ENCODE results near the gene CFAP157.

CFAP157 gene

DNA sequence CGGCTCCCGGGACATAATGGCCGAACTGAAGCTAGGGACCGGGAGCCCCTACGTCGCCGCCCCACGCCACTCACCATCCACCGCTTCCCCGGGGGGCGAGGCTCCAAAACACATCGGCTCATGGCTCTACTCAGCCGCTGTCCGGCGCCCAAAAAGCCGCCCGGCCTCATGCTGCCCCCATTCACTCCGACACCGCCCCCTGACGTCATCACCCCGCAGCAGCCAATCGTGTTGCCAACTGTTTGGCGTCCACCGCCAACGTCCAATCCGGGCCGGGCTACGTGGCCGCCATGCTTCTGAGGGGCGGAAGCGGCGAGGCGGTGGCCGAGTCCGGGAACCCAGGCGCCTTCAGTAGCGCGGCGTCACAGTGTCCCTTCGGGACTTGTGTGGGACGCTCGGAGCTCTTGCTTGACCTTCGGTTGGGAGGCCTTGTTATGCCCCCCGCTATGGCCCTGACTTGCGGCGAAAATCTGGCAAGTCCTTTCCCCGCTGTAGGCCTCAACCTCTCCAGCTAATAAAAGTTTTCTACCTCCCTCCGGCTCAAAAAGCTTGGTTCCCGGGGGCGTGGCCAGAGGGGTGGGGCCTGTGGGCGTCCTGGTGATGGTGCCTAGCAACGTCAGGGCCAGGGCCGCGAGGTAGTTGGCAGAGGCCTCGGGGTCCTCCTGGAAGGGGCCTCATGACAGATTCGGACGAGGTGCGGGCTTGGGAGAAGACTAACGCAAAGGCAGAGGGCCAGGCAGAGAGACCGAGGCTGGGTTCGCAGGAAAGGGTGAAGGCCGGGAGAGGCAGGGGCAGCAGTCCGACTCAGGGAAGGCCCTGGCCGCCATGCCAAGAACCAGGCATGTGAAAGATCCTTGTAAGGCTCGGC is 8.9 kb downstream of the CFAP157 start, which contains the start of the genes PTRH1 and TTC16:
PTRH1 (minus strand) TSS at position 194 of the 868 bp plus-strand sequence; CDS start at position 170, 24 bp downstream.
TTC16 (plus strand) TSS at position 610 of the 868 bp plus-strand sequence; CDS start at position 677, 67 bp downstream.
- DNase-seq (ENCODE audit: low spot score), result peak; percentile 99

DNA sequence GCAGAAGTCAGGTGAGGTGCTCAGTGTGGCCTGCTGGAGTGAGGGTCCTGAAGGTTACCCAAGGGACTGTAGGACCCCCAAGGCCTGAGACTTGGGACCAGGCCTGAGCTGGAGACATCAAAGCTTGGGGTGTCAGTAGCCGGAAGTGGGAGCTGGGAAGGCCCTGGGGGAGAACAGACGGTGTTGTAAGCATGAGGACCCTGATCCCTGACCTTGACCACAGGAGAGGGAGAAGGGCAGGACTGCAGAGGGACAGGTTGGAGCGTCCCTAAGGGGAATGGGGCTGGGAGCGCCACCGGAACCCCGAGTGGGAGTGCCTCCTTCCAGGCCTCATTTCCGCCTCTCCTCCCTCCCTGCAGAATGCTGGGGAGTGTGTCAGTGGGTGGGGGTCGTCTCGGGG is 9.6 kb downstream of the CFAP157 start:
- no peak for DNase-seq (ENCODE audit: low spot score)

DNA sequence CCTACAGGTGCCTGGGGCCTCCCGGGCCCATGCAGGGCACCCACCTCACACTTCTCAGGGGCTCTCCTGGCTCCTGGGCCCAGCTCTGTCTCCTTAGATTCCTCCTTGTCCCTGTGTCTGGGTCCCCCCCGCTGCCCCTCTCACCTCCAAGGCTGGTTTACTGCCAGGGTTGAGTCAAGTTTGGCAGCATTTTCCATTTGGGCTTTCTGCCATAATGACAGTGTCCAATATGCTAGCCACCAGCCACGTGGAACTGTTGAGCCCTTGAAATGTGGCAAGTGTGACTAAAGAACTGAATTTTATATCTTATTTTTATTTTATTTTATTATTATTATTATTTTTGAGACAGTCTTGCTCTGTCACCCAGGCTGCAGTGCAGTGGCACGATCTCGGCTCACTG is 11.0 kb downstream of the CFAP157 start:
- no peak for DNase-seq (ENCODE audit: low spot score)

DNA sequence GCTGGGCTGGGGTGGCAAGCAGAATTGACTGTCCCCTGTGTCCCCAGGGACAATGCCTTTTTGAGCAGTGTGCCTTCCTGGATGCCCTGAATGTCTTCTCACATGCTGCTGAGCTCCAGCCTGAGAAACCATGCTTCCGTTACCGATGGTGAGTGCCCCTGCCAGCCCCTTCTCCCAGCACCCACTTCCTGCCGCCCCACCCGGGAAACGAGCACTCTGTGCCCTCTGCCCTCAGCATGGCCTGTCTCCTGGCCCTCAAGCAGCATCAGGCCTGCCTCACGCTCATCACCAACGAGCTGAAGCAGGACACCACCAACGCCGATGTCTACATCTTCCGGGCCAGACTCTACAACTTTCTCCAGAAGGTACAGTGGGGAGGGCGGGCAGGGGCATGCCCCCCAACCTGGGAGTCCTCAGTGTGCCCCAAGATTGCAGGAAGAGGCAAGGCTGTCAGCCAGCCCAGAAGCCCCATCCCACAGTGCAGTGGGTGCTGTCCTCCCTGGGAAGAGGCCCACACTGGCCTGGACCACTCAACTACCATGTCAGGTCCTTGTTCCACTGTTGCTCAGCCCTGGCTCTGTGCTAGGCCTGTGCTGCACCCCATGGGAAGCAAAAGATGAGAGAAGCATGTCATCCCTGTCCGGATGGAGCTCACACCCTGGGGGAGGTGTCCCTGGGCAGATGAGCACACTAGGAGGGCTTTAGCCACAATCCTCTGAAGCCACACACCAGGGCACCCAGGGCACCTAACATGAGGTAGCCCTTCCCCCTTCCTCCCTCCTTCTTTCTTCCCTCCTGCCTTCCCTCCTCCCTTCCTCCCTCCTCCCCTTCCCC is 13.5 kb downstream of the CFAP157 start:
- DNase-seq (ENCODE audit: low spot score), result no peak

DNA sequence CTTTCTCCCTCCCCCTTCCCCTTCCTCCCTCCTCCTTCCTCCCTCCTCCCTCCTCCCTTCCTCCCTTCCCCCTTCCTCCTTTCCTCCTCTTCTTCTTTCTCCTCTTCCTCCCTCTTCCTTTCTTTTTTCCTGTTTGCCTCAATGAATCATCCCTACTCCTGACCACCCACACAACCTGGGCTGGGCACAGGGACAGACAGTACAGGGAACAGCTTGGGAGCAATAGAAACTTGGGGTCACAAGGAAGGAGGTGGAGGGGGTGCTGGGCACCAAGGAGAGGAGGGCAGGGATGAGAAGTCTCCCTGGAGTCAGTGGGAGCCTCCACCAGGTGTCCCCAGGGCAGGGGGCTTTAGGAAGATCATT is 14.1 kb downstream of the CFAP157 start:
- DNase-seq (ENCODE audit: low spot score), result no peak

DNA sequence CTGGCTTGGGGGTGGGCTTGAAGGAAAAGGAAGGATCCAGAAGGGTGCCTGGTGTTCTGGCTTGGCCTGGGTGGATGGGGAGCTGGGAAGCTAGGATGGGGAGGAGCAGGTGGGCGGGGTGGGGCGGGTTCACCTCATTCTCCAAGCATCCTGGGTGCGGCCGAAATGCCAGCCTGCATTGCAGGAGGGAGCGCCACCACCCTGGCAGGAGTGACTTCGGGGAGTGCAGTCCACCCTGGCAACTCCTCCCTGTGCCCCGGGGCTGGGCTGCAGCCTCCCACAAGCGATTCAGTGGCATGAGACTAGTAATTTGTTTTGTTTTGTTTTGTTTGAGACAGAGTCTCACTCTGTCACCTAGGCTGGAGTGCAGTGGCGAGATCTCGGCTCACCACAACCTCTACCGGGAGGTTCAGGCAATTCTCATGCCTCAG is 14.6 kb downstream of the CFAP157 start:
- DNase-seq (ENCODE audit: low spot score), result no peak

DNA sequence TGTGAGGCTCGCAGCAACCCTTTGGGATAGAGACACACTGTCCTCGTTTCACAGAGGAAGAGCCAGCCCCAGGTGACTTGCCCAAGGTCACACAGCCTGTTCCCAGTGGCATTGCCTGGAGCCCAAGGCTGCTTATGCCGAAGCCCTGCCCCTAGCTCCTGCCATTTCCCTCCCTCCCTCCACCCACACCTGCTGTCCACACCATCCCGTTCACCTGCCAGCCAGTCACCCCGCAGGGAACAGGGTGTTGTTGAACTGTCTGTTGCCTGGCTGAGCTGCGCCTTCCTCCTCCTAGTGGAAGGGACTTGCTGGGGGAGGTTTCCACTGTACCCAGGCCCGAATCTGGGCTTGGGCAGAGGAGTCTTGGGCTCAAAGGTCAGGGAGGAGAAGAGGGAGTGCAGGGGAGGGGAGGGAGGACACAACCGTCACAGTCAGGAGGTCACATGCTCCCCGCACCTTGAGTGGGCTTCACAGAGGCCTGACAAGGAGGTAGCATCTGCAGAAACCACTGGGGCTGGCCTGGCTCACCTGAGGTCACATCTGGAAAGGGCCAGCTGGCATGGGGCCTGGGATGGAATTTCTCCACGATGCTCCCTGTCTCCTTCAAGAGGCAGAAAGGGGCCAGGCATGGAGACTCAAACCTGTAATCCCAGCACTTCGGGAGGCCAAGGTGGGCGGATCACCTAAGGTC is 15.4 kb downstream of the CFAP157 start:
- no peak for DNase-seq (ENCODE audit: low spot score)

DNA sequence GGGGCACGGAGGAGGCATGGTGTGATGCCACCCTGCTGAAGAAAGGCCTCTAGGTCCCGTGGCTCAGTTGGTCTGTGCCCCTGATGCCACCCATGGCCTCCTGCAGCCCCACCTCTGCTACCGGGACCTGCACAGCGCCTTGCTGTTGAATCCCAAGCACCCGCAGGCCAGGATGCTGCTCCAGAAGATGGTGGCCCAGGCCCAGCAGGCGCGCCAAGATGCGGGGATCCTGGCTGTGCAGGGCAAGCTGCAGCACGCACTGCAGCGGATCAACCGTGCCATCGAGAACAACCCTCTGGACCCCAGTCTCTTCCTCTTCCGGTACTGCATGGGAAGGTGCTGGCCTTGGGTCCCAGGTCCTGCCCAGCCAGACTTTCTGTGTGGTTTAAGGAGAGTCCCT is 16.2 kb downstream of the CFAP157 start:
- DNase-seq (ENCODE audit: low spot score), result no peak

DNA sequence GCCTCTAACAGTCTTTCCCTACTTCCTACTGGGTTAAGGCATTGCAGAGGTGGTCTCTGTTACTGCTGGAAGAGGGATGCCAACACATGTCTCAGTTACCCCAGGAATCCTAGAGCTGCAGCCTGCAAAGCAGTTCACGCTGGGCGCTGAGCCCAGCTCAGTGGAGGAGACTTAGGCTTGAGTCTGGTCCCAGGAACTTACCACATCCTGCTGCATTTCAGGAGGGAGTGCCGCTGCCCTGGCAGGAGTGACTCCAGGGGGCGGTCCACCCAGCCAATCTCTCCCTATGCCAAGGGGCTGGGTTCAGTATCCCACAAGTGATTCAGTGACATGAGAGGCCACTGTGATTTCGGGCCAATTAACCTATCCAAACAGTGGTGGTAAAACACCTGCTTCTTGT is 16.7 kb downstream of the CFAP157 start:
- no peak for DNase-seq (ENCODE audit: low spot score)

DNA sequence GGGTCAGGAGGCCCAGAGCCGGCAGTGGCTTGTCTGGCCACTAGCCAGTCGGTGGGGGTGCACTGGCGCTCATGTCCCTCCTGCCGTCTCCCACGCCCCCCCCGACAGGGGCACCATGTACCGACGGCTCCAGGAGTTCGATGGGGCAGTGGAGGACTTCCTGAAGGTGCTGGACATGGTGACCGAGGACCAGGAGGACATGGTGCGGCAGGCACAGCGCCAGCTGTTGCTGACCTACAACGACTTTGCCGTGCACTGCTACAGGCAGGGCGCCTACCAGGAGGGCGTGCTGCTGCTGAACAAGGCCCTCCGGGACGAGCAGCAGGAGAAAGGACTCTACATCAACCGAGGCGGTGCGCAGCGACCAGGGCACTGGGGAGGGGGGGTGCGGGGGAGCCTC is 17.2 kb downstream of the CFAP157 start:
- DNase-seq (ENCODE audit: low spot score), result no peak

DNA sequence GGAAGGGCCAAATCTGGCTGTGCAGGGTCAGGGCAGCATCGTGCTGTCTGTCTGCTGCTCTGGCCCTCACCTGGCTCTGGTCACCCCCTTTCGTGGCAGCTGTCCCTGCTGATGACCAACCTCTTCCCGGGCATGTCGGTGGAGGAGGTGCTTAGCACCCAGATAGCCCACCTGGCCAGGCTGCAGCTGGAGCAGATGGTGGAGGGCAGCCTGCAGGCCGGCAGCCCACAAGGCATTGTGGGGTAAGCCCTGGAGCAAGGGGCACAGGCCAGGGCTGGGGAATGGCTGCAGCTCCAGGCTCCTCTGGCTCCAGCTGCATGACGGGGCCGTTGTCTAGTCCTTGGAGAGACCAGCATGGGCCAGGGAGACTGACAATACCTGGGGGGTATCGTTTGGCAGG is 20.1 kb downstream of the CFAP157 start:
- no peak for DNase-seq (ENCODE audit: low spot score)

DNA sequence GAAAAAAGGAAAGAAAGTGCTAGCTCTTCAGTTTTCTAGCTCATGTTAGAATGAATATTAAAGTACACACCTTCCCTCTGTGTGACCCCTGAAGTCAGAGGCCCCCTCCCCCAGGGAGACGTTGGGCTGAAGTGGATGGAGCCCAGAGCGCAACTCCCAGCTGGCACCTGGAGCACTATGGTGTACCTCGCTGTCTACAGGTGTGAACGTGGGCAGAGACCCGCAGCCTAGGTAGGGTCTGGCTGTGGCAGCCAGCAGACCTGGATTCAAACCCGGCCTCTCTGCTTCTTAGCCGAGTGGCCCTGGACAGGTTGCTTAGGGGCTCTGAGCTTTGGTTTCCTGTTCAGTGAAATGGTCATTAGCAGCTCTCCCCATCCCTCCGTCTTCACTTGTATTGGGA is 22.0 kb downstream of the CFAP157 start:
- no peak for DNase-seq (ENCODE audit: low spot score)

DNA sequence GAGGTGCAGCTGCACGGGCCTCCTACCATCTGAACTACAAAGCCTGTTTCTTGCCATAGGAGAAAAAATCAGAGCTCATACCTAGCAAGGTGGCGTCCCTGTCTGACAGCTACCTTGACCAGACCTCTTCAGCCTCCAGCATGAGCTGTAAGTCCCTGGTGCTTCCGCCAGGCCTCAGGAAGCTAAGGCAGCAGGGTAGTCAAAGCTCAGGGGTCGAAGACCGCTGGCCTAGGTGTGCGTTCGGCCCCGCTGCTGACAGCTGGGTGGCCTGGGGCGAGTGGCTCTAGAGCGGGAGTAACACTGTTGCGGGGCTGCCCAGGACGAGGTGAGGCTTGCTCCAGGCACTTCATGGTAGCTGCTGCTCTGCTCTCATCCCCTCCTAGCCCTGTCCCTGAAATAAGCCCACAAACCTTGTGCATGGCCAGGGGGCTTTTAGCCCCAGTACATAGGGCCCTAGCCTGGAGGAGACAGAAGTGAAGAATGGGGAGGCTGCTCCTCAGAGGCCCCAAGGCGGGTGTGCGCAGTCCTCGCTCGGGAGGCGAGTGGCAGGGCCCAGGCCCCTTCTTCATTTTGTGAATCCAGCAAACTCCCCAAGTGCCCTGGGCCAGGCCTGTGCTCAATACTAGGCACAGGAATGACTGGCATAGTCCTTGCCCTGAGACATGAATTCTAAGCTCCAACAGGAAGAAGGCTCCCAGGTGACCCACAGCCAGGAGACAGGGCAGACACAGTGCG is 22.9 kb downstream of the CFAP157 start:
- DNase-seq (ENCODE audit: low spot score), result no peak

DNA sequence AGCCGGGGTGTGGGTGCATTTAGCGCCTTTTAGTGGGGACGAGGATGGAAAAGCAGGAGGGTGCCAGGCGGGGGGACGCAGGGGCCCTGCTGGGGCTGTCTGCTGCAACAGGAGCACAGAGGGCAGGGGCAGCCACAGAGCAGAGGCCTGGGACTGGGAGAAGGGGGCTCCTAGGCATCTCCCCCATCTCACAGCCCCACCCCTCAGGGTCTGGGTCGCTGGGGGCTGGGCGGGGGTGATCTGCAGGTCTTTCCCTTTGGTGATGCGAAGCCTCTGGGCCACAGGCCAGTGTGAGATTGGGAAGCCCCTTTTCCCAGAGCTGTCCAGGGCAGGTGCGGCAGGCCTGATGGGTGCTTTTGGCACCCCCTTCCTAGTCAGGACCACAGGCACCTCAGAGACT is 23.5 kb downstream of the CFAP157 start:
- DNase-seq (ENCODE audit: low spot score), result no peak

DNA sequence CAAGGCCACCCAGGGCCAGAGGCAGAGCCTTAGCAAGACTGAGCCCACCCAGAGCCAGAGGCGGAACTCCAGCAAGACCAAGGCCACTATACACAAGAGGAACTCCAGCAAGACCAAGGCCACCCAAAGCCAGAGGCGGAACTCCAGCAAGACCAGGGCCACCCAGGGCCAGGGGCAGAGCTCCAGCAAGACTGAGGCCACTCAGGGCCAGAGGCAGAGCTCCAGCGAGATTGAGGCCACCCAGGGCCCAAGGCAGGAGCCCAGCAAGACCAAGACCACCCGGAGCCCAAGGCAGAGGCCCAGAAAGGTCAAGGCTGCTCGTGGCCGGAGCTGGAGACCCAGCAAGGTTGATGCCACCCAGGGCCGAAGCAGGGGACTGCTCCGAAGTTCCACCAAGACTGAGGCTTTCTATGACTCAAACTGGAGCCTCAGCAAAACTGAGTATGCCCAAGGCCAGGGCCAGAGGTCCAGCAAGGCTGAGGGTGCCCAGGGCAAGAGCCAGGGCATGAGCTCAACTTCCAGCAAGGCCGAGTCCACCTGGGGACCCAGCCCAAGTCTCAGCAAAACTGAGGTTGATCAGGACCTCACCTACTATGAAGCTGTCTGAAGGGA is 24.1 kb downstream of the CFAP157 start:
- DNase-seq (ENCODE audit: low spot score), result no peak

DNA sequence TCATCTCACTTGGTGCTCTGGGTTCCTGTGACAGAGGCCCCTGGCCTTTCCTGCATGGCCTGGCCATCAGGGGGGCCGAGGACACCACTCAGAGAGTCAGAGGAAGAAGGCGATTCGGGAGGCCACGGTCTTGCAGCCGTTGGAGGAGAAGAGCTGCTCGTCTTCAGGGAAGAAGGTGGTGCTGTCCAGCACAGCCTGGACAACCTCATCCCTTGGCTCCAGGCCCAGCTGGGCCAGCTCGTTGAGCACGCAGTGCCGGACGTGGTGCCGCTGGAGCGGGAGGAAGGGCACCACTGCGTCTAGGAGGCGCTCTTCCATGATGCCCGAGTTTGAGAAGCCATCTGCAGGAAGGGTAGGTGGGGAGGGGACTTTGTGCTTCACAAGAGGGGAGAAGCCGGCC is 25.1 kb downstream of the CFAP157 start:
- DNase-seq (ENCODE audit: low spot score), result no peak

DNA sequence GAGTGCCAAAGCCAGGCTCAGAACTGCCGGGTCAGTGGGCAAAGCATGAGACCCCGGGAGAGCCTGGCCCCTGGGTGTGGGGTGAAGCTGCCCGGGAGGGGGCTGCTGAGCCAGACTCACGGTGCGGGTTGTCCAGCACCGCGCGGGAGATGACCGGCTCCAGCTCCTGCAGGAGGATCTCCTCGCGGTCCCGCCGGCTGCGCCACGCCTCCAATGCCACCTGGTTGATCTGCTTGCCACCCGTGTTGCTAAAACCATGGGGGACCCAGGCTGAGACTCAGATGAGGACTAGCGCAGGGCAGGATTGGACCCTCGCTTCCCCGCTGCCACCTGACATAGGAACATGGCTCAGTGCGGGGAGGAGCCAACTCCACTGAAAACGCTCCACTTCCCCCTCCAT is 25.7 kb downstream of the CFAP157 start:
- no peak for DNase-seq (ENCODE audit: low spot score)

DNA sequence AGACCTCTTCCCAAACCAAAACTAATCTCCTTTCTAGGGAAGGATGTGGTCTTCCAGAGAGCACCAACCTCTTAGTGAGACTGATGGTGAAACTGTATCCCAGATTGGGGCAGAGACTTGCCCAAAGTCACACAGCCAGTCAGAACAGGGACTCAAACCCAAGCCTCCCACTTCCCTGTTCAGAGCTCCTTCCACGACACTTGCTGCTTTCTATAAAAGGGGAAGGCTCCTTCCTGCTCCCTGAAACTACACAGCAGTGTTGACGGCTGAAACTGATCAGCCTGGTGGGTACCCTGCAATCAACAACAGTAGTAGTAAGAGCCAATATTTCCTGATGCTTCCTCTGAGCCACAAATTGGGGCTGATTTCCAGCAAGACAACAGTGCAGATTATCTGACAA is 26.8 kb downstream of the CFAP157 start:
- DNase-seq (ENCODE audit: low spot score), result no peak

DNA sequence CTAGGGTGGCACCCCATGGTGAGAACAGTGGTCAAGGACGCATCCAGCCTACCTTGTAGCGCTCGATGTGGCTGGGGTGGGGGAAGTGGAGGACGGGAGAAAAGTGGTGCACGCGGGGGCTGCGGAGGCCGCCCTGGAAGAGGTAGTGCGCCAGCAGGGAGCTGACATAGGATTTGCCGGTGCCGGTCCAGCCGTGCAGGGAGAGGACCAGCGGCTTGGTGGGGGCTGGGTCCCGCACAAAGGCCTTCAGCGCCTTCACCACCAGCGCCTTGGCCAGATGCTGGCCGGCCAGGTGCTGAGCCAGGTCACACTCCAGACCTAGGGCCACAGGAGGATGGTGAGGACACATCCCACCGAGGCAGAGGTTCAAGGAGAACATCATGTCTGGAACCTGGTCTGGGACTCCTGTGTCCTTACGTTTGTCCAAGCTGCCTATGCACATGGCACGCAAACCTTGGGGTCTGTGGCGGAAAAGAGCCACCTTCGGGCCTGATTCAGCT is 27.5 kb downstream of the CFAP157 start:
- DNase-seq (ENCODE audit: low spot score), result no peak

DNA sequence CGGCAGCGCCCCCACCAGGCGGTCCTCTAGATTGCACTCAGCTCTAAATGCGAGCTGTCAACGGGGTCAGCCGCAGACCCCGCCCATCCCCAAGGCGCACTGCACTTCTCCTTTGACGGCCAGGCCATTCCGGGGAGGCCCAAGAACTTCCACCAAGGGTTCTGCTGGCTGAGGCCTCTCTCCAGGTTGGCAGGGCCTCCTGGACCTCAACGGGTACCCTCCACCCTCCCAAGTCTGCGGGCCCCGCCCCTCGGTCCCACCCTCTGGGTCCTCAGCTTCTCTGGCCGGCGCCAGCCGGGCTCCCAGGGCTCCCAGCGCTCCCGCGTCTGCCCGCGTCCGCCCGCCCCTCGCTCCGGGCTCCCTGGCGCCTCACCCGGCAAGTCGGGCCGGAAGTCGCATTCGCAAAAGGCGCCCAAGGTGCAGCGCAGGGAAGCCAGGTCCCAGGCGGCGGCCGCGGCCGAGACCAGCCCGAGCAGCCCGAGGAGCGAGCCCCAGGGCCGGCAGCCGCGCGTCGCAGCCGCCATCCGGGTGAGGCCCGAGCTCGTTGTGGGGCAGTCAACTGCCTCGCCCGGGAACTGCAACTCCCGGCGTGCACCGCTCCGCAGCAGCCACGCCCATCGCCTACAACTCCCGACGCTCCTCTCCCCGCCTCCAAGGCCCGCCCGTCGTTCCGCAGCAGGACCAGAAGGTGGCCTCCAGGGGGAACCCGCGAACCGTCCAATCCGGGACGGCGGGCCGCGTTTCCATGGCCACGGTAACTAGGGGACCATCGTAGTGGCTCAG is 28.1 kb downstream of the CFAP157 start, which contains the start of gene TOR2A:
TOR2A (minus strand) TSS at position 548 of the 783 bp plus-strand sequence; CDS start at position 524, 24 bp downstream.
- DNase-seq (ENCODE audit: low spot score), result peak; percentile 98
